22Rv1 (cell line): ENCODE results near the gene SRL.
"Not testable (repeated sequence)": the region's sequence is repeated elsewhere in the genome, so short reads cannot be mapped to it uniquely, and the experiment has no call there.

Experiments used
- H3K27ac ChIP-seq: fragments of 450-650 bp; 2 replicates; pipeline ENCODE4 v1.5.1; 2017
- ZFX ChIP-seq: fragments of 450-650 bp; IDR thresholded peaks from 2 replicates; pipeline ENCODE4 v1.6.1; 2017; ENCODE audit warnings: antibody characterized with exemption, borderline replicate concordance
- TF ChIP-seq, protein P1 (sequence below): fragments of 450-650 bp; IDR thresholded peaks from 2 replicates; pipeline ENCODE4 v1.5.1; 2017; ENCODE audit warnings: mild to moderate bottlenecking

Gene SRL

DNA sequence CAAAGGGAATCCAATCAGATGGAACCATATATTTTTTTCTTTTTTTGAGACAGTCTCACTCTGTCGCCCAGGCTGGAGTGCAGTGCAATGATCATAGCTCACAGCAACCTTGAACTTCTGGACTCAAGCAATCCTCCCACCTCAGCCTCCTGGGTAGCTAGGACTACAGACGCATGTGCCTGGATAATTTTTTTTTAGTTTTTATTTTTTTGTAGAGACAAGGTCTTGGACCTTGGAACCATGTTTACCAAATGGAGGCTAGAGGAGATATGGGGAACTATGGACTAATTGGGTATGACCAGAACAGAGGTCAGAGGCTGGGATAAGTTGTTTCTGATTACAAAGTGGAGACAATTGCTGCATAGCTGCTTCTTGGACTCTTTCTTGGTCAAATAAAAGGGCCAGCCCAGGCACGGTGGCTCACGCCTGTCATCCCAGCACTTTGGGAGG, 84.5 kb downstream of the SRL start:
- no peak for TF ChIP-seq ZFX
- TF ChIP-seq, protein P1, sequence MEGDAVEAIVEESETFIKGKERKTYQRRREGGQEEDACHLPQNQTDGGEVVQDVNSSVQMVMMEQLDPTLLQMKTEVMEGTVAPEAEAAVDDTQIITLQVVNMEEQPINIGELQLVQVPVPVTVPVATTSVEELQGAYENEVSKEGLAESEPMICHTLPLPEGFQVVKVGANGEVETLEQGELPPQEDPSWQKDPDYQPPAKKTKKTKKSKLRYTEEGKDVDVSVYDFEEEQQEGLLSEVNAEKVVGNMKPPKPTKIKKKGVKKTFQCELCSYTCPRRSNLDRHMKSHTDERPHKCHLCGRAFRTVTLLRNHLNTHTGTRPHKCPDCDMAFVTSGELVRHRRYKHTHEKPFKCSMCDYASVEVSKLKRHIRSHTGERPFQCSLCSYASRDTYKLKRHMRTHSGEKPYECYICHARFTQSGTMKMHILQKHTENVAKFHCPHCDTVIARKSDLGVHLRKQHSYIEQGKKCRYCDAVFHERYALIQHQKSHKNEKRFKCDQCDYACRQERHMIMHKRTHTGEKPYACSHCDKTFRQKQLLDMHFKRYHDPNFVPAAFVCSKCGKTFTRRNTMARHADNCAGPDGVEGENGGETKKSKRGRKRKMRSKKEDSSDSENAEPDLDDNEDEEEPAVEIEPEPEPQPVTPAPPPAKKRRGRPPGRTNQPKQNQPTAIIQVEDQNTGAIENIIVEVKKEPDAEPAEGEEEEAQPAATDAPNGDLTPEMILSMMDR: no peak
- H3K27ac ChIP-seq: no peak overlapping the region

DNA sequence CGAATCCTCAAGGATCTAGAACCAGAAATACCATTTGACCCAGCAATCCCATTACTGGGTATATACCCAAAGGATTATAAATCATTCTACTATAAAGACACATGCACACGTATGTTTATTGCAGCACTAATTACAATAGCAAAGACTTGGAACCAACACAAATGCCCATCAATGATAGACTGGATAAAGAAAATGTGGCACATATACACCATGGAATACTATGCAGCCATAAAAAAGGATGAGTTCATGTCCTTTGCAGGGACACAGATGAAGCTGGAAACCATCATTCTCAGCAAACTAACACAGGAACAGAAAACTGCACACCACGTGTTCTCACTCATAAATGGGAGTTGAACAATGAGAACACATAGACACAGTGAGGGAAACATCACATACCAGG, 85.4 kb downstream of the SRL start:
- not testable (repeated sequence) for H3K27ac ChIP-seq

GRCh38 chr16:4153364-4153763, 88.5 kb downstream of the SRL start:
- H3K27ac ChIP-seq: not testable (repeated sequence)

GRCh38 chr16:4152267-4152666, 89.6 kb downstream of the SRL start:
- TF ChIP-seq, protein P1: no peak
- TF ChIP-seq ZFX: no peak
- no peak overlapping the region for H3K27ac ChIP-seq

- TF ChIP-seq, protein P1: no peak
- TF ChIP-seq ZFX: no peak
- H3K27ac ChIP-seq: no peak overlapping the region
These were observed 94.6 kb downstream of the SRL start for GRCh38 chr16:4147236-4147635.

DNA sequence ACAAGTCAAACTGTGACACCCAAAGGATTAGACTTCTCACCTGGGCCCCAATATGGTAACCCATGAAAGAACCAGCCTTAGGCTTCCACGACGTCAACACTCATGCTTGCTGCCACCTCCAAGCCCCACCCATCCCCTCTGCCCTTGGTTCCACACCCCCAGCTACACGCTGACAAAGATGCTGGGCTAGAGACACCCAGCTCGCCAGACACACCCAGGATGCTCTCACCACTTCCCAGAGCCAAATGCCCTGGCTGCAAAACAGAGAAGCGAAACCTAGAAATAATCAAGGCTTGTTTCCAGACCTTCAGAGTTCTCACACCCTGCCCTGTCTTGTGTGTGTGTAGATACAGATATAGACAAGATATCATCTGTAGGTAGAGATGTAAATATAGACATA, 99.6 kb downstream of the SRL start:
- TF ChIP-seq, protein P1: no peak
- TF ChIP-seq ZFX: no peak
- H3K27ac ChIP-seq: no peak overlapping the region

DNA sequence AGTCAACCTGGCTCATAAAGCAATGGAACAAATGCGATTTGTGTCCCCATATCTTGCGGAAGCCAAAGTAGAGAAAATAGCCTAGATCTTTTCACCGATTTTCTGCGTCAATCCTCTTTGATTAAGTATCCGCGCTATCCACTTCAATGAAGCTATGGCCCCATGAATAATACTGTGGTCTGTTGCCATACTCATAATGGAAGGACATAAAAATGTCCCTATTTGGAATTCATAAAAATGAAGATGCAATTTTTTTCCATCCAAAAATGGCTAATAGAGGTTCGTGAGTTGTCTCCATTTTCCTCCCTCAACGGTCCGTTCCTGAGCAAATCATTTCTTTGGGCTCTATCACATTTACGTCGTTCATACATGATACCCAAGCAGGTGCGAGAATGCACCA, 100.3 kb downstream of the SRL start:
- TF ChIP-seq, protein P1: no peak
- no peak for TF ChIP-seq ZFX

GRCh38 chr16:4140652-4141051, 101.2 kb downstream of the SRL start:
- no peak for TF ChIP-seq ZFX
- TF ChIP-seq, protein P1: no peak
- no peak overlapping the region for H3K27ac ChIP-seq

More for the DNA sequence above, 100.3 kb downstream of the SRL start:
- no peak overlapping the region for H3K27ac ChIP-seq
